Activated gamma-delta T cell treated with Interleukin-2 at 50 U/mL for 16 hours (primary cell): ENCODE data around the gene ANKRD17.

Source experiments
- DNase-seq: peaks from one replicate; pipeline ENCODE4 v3.0.0-alpha.2; 2020

ANKRD17 gene

GRCh38 chr4:73103799-73104503 is 154.6 kb downstream of the ANKRD17 start:
- DNase-seq, result no peak

GRCh38 chr4:73099143-73099542 is 159.5 kb downstream of the ANKRD17 start:
- DNase-seq, result no peak

- no peak for DNase-seq
These were observed 159.9 kb downstream of the ANKRD17 start for GRCh38 chr4:73098713-73099112.

- DNase-seq, result no peak
These were observed 160.6 kb downstream of the ANKRD17 start for GRCh38 chr4:73098016-73098415.

GRCh38 chr4:73092868-73093267 is 165.7 kb downstream of the ANKRD17 start:
- no peak for DNase-seq

GRCh38 chr4:73090738-73091137 is 167.9 kb downstream of the ANKRD17 start:
- no peak for DNase-seq

- DNase-seq, result no peak
These were observed 170.7 kb downstream of the ANKRD17 start for GRCh38 chr4:73087871-73088270.

GRCh38 chr4:73086095-73086868 is 172.3 kb downstream of the ANKRD17 start:
- no peak for DNase-seq

- DNase-seq, result no peak
These were observed 177.8 kb downstream of the ANKRD17 start for GRCh38 chr4:73080789-73081188.

- DNase-seq, result no peak
These were observed 182.8 kb downstream of the ANKRD17 start for GRCh38 chr4:73075832-73076231.

GRCh38 chr4:73070074-73070390 is 188.6 kb downstream of the ANKRD17 start:
- DNase-seq, result no peak

- peak; percentile 91 for DNase-seq
These were observed 189.1 kb downstream of the ANKRD17 start, which contains the start of gene COX18 for GRCh38 chr4:73069338-73070073. Gene COX18 (minus strand): TSS chr4:73069716. CDS start chr4:73069649, 67 bp downstream.

- DNase-seq, result no peak
These were observed 189.9 kb downstream of the ANKRD17 start for GRCh38 chr4:73068491-73069337.

- DNase-seq, result no peak
These were observed 190.6 kb downstream of the ANKRD17 start for GRCh38 chr4:73067971-73068394.

- DNase-seq, result no peak
These were observed 191.7 kb downstream of the ANKRD17 start for GRCh38 chr4:73066928-73067327.

GRCh38 chr4:73066445-73066844 is 192.2 kb downstream of the ANKRD17 start:
- DNase-seq, result no peak

GRCh38 chr4:73064536-73064935 is 194.1 kb downstream of the ANKRD17 start:
- no peak for DNase-seq

- no peak for DNase-seq
These were observed 203.2 kb downstream of the ANKRD17 start for GRCh38 chr4:73055241-73055897.

GRCh38 chr4:73053974-73054480 is 204.6 kb downstream of the ANKRD17 start:
- no peak for DNase-seq

- DNase-seq, result no peak
These were observed 205.5 kb downstream of the ANKRD17 start for GRCh38 chr4:73053076-73053475.

GRCh38 chr4:73051625-73052024 is 207.0 kb downstream of the ANKRD17 start:
- no peak for DNase-seq

- DNase-seq, result no peak
These were observed 212.7 kb downstream of the ANKRD17 start for GRCh38 chr4:73045879-73046278.
